Ecto neural progenitor cell (in vitro differentiated cells): ENCODE results near the gene SPAG6.
A peak's percentile ranks its signal among the peaks of the same experiment; 100 is the strongest.
"Not testable (repeated sequence)": the region's sequence is repeated elsewhere in the genome, so short reads cannot be mapped to it uniquely, and the experiment has no call there.

Experiments
- DNase-seq: peaks from one replicate; pipeline ENCODE4 v3.0.0-alpha.2; 2018; ENCODE audit warnings: low spot score

Gene SPAG6

DNA sequence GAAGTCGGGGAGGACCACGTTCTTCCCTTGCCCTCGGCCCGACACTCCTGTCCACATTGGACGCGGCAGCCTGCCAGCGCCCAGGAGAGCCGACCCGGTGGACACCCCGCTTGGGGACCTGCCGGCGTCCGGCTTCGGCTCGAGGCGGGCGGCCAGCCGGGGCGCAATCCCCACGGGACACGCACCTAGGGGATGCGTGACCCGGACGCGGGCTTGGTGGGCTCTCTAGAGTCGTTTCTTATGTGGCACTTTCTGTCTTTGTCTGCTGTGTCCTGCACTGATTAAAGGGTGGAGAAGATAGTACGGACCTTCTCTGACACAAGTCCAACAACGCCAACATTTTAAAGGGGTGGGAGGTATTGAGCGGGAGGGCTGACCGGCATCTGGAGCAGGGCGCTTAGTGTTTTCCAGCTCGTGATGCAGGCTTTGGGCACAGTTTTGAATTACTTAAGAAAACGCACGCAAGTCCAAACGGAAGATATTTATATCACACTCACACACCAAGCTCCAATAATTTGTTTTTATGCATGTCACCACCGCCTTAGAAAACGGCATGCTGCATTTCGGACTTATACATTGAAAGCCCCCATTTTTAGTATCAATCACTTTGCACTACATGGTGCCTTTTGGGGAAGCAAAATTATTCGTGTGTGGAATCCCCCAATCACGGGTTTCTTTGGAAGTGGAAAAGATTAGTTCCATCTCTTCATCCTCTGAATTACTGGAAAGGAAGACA lies 3.9 kb upstream of the SPAG6 start:
- peak; percentile 71 for DNase-seq

DNA sequence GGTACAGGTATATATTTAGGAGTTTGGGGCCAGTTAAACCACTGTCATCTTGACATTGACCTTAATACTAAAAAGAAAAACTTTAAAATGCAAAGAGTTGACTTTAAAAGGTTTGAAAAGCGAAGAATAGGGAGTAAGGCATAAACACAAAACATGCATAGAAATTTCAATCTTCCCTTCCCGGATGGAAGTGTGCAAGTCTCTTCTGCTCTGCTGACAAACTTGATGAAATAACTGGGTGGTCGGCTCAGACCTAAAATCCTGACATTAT lies 3.4 kb upstream of the SPAG6 start:
- DNase-seq, result no peak

DNA sequence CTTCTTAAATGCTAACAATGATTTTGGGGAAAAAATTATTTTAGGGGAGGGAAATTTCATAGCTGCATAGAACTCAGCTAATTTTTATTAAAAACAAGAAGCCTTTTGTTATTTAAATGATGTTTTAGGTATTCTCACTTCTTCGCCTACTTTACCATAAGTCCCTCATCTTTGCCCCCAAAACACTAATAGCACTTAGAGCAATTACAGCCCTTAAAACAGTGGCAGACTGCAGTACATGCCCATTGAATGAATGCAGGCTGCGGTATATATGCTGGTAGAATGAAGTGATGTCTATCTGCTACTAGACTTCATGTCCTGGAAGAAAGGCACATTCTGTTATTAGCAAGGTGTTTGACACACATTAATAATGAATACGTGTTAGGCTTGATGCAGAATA lies 2.9 kb upstream of the SPAG6 start:
- no peak for DNase-seq

DNA sequence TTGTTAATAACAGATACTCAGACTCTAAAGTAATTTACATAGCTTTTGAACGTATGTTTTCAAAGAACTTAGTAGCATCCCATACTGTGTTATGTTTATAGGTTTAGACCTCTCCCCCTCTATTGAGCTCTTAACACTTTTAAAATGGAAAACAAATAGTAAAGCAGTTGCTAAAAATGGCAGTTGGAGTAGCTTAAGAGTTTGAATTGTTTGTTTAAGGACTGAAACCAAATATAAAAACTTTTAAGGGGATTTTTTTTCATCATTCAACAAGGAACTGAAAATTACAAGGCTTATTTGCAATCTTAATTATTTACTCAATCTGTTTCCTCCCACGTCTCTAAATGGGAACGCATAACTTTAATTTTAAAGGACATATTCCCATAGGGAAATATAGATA lies 1.6 kb upstream of the SPAG6 start:
- no peak for DNase-seq

DNA sequence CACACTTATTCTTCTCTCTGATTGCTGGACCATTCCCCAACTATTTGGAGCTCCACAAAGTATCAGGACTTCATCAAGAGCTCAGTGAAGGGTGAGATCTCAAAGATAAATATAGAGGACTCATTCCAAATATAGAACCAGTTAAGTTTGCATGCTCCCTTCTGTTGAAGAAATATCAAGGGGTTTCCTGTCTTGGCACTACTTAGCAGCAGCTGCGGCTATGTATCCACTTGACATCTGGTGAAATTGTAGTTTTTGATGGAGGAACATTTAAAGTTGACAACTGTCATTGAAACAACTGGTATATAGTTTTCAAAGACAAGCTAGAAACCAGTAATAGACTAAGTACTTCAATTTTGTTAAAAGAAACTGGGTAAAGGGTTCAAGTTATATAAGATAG lies 1.0 kb upstream of the SPAG6 start:
- no peak for DNase-seq

DNA sequence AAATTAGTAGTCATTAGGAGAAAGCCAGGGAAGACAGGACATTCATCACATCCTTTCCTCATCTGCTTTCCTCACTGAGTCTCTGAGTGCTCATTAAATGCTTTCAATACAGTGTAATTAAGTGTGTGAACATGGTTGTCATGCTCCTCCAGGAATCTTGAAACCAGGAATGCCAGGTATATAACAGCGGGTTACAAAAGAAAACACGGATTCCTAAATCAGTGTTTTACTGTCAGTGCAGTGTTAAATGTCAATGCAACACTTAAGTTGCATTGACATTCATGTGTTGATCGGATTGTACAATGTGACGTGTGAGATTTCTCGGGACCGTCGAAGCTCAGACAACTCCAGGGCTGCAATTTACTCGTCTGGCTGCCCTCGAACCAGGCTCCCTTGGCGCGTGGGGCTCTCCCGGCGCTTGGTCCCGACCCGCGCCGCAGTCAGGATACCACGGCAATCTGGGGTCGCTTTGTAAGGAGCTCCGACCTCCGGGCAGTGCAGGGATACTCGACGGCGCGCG lies 455 bp upstream of the SPAG6 start:
- DNase-seq, result no peak

DNA sequence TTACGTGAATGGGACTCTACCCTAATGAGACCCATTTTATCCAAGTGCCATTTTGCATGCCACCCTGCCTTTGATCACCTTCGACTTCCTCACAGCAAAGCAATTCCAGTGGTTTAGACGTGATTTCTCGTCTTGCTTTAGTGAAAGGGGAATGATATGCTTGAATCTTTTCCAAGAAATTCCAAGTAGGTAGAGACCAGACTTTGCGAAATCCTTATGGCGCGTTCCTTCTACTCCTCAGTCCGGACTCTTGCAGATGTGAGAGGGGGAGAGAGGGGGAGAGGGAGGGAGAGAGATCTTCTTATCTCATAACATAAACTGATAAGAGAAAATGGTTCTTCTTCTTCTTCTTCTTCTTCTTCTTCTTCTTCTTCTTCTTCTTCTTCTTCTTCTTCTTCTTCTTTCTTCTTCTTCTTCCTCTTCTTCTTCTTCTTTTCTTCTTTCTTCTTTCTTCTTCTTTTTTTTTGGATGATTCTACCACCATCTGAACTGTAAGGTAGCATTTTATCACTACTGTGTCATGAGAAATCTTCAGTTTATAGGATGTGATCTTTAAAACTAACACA lies 883 bp downstream of the SPAG6 start:
- DNase-seq, result no peak

DNA sequence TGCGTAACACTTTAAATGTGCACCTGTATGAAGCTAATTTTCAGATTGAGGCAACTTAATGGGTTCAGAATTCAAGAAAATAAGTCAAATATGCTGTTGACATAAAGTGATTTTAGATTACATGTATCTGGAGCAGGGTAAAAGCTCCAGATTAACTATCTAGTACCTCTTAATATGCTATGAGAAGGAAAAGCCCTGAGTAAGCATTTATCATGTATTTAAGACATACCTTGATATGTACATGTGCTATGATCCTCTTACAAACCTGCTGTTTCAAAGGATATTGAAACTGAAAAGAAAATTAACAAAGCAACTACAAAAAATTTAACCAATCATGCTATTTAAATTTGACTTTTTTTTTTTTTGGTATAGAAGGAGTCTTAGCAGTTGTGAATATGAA lies 4.5 kb downstream of the SPAG6 start:
- DNase-seq, result no peak

DNA sequence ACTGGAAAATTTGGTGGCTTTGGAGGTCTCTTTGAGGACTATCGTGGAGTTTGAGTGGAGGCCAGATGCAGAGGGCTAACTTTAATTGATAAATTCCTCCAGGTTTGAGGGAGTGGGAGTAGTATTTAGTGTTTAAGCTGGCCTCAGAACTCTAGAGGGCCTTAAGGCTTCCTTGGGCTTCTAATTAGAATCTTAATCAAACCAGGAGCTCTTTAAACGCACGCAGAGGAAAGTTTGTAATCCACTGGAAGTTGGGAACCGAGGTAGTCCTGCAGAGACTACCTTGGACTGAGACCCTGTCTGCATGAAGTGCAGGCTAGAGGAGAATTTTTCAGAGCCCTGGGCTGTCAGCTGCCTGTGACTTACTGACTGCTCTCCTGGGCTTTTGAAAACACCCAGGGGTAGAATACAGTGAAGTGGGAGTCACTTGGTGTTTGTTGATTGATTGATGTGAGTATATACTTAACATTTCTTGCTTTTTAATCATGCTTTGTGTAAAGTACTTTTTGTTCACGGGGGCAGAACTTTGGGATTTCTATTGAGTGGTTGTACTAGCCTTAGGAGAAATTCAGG lies 5.9 kb downstream of the SPAG6 start:
- DNase-seq, result no peak

DNA sequence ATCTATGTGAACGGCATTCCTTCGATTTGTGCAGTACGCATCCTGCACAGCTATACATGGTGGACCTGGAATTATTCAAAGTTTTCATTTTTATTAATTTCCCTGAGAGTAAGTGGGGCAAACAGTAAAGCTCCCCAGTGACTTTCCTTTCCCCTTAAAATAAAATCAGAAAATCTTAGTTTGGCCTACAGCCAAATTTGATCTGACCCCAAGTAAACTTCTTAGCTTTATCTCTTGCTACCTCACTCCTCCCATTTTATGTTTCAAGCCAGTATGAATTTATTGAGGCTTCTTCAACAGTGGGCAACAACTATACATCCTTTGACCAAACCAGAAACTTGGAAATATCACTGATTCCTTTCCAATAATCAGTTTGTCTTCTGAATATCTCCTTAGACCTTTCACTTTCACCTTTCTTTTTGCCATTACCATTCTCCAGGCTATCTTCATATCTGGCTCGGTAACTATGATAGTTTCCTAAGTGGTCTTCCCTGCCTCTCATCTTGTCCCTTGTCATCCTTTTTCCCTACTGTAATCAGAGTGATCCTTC lies 11.1 kb downstream of the SPAG6 start:
- DNase-seq, result no peak

DNA sequence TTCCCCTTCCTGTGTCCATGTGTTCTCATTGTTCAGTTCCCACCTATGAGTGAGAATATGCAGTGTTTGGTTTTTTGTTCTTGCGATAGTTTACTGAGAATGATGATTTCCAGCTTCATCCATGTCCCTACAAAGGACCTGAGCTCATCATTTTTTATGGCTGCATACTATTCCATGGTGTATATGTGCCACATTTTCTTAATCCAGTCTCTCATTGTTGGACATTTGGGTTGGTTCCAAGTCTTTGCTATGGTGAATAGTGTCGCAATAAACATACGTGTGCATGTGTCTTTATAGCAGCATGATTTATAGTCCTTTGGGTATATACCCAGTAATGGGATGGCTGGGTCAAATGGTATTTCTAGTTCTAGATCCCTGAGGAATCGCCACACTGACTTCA lies 12.5 kb downstream of the SPAG6 start:
- not testable (repeated sequence) for DNase-seq

DNA sequence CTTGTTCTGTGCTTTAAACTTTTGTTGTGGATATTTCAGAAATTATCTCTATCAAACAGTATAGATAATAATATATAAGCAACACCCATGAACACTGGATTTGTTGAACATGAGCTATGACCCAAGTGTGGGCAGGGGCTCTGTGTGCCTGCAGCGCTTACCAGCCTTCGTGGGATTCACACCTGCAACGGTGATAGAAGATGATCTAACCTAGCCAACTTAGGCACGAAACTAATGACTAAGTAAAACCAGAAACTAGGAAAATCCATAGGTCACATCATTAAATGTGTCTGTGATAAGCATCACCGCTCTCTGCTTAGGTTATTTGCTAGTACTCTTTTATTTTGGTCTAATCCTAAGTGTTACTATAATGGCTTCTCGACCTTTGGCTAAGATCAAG lies 18.0 kb downstream of the SPAG6 start:
- no peak for DNase-seq

DNA sequence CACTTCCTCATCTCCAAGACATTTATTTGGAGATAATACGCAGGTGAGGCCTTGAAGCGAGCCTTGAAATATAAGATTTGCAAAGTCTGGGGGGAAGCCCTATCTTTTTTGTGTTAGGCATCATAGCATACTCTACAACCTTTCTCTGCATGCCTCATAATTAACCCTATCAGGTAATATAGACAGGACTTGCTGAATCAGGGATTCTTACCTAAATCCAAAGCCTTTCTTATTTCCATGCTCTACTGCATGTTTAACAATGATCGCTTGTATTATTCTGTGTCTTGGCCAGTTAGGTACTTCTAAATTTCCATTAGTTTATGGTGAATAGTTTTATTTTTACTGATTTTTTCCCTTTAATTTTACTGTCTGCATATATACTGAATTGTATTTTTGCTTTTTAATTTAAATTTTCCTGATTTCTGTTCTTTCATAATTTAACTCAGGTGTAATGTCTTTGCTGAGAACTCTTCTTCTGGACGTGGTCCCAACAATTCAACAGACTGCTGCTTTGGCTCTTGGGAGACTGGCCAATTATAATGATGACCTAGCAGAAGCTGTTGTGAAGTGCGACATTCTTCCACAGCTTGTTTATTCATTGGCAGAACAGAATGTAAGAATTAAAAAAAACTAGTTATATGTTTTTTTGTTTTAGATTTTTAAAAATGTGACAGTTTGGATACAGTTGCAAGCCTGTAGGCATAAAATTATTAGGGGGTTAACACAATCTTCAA lies 19.3 kb downstream of the SPAG6 start:
- DNase-seq, result no peak

DNA sequence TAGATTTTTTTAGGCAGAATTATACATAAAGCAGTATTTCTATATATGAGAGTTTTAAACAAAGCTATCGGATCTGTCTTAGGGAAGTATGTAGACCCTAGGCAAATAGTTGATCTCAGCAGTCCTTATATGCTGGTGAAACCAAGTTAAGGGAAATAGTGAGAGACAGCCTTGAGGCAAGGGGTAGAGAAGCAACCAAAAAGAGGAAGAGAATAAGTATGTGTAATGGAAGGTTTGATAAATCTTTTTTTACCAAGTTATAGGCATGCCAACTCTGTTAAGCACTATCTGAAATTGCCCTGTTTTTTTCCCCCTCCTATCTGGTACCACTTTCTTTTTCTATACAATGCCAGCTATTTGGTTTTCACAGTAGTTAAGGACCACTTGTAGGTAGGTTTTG lies 19.9 kb downstream of the SPAG6 start:
- no peak for DNase-seq

DNA sequence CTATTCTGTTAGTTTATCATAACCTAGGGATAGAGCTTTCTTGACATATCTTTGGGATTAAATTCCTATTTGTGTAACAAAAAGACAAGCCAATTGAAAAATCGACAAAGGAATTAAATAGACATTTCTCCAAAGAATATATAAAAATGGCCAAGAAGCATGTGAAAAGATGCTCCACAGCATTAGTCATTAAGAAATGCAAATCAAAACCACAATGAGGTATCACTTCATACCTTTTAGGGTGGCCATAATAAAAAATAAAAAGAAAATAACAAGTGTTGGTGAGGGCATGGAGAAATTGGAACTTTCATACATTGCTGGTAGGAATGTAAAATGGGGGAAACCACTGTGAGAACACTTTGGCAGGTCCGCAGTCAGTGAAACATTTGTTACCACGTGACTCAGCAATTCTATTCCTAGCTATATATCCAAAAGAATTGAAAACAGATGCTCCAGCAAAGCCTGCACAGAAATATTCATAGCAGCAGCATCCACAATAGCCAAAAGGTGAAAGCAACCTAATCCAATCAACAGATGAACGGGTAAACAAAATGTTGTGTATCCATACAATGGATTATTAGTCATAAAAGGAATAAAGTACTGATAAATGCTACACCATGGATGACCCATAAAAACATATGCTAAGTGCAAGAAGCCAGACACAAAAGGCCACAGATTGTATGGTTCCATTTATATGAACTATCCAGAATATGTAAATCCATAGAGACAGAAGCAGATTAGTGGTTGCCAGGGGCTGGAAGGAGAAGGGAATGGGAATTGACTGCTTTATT lies 20.5 kb downstream of the SPAG6 start:
- DNase-seq, result no peak

DNA sequence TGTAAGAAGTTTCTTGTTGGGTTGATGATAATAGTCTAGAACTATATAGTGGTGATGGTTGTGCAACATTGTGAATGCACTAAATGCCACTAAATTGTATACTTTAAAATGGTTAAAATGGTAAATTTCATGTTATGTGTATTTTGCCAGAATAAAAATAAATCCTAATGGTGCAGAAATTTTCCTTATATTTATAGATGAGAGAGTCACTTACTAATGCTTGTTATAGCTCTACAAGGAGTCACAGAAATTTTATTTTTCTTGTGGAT lies 21.1 kb downstream of the SPAG6 start:
- no peak for DNase-seq

DNA sequence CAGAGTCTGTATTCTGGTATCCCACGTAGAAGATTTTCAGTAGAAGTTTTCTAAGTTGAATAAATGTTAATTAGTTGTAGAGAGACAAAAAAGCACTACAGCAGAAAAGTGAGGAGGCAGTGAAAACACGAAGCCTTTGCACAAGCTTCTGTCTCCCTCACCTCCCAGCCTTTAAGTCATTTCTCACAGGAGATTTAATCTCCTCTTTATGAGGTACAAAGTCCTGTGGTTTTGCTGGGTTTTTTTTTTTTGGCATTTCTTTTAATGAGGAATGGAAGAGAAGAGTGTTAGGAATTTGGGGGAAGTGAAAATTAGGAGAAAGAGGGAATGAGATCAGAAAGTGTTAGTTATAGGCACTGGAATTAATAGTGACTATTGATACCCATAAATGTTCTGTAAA lies 21.5 kb downstream of the SPAG6 start:
- no peak for DNase-seq

DNA sequence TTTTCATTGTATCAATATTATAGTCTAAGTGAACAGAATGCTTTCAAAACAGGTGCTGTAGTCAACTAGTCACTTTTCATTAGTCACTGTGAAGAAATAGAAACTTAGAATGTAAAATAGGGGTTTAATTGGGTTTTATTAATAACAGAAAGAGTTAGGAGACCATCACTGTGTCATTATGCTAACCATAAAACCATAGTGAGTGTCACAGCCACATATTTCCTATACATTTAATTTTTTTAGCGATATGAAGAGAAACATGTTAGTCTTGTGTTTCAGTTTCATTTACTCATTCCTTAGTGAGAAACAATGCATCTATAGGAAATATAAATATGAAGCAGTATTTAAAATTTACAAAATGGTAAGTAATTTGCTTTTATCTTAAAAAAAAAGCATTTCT lies 22.2 kb downstream of the SPAG6 start:
- no peak for DNase-seq

DNA sequence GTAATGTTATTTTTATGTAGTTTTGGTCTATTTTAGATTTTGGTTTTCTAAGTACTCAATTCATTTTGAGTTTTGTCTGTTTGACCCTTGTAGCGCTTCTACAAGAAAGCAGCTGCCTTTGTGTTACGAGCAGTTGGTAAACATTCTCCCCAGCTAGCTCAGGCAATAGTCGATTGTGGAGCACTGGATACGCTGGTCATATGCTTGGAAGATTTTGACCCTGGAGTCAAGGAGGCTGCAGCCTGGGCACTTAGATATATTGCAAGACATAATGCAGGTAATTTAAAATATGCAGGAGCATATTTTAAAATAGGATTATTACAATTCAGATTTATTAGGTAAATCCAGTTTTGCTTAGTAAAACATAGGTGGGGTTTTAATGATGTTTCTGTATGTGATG lies 23.1 kb downstream of the SPAG6 start:
- DNase-seq, result no peak

DNA sequence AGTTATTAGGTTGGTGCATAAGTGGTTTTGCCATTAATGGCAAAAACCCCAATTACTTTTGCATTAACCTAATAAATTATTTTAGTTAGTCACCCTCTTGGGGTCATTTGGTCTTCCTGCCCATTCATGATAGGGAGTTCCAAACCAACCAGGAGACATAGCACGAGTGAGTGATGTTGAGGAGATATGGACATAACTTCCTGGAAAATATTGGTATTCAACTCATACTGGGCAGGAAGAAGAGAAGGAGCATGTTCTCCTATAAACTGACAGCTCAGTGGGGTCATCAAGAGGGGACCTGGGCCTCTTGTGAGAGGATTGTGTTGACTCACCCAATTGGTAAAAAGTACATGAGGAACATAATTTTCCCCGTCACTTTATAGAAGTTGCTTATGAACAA lies 23.7 kb downstream of the SPAG6 start:
- DNase-seq, result no peak

DNA sequence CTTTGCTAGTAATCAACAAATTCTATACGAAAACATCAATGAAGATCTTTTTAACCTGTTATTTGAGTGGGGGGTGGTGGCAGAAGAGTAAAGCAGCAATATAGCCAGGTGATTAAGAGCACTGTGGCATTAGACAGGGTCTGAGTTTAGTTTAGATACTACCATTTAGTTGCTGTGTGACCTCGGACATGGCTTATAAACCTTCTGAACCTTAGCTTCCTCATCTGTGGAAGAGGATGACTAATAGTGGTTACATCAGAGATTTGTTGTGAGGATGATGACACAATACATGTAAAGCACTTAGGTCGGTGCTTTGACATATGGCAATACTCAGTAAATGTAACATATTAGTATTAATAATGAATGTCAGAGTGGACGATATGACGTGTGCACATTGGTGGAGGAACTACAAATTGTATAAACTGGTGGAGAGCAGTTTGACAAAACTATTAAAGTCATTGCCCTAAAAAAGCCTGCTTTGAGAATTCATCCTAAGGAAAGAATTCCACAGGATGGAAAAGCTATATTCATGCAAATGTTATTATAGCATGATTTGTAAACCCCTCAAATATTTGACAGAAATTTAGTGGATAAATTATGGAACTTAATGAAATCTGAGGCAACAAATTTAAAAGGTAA lies 24.3 kb downstream of the SPAG6 start:
- DNase-seq, result no peak

DNA sequence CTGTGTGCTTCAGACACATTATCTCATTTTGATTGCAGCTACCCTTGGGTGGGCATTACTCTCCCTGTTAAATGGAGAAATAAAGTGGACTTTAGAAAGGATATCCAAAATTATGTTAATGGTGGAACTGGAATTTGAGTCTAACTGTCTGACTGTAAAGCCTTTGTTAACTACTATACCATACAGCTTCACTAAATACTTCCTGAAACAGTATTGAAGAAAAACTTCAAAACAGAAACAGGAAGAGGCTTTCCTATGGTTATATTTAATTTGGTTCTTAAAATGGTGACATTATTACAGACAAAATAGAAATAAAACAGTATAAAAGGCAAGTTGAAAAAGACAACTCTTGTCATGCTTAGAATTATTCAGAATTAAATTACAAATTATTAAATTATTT lies 25.0 kb downstream of the SPAG6 start:
- DNase-seq, result no peak
